Amniotic stem cell (primary cell): Measurements from ENCODE around the gene TULP3.

Experiments
- DNase-seq: peaks from one replicate; lab custom pipeline; 2025; lab: John Stamatoyannopoulos, UW

Gene TULP3

GRCh38 chr12:2877047-2877952 lies 13.4 kb upstream of the TULP3 start, which contains the start of the genes FOXM1 and RHNO1:
FOXM1 (minus strand) TSS chr12:2877174; CDS start chr12:2874478, 2,696 bp downstream.
RHNO1 (plus strand) TSS chr12:2877223; CDS start chr12:2885367, 8,144 bp downstream.
- DNase-seq: peak; percentile 67

DNA sequence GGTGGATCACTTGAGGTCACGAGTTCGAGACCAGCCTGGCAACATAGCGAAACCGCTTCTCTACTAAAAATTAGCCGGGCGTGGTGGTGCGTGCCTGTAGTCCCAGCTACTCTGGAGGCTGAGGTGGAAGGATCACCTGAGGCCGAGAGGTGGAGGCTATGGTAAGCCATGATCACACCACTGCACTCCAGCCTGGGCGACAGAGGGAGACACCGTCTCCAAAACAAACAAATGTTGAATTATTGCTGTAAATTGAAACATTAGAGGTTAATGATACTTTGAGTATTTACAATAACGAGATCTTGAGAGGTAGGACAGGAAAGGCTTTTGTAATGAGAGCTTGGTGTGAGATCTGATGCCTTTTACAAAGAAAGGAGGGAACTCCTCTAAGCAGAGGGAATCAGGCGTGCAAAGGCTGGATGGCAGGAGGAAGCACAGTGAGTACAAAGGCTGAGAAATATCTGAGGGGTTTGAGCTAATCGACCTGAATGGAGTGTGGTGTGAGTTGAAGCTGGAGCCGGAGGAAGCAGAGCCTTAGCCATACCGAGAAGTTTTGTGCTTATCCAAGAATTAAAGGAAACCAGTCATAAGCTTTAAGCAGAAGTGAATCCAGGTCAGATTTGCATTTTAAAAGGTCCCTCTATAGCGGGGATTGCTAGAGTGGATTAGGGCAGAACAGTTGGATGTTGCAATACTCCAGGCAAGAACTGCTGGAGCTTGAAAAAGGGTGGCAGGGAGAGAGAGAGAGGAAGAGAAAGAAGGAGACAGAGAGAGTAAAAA lies 12.5 kb upstream of the TULP3 start:
- no peak for DNase-seq

DNA sequence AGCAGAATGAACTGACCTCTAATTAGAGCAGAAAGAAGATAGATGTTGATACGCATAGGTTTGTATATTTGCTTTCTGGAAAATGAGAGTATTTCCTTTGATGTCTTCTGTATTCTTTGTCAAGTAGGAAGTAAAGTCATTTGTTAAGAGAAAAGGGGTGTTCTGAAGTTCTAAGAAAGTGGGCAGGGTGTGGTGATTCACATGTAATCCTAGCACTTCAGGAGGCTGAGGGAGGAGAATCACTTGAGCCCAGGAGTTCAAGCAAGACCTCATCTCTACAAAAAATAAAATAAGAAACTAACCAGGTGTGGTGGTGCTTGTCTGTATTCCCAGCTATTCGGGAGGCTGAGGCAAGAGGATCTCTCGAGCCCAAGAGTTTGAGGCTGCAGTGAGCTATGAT lies 10.8 kb upstream of the TULP3 start:
- DNase-seq: no peak

- no peak for DNase-seq
Measured at GRCh38 chr12:2884810-2885209, 5.9 kb upstream of the TULP3 start.

DNA sequence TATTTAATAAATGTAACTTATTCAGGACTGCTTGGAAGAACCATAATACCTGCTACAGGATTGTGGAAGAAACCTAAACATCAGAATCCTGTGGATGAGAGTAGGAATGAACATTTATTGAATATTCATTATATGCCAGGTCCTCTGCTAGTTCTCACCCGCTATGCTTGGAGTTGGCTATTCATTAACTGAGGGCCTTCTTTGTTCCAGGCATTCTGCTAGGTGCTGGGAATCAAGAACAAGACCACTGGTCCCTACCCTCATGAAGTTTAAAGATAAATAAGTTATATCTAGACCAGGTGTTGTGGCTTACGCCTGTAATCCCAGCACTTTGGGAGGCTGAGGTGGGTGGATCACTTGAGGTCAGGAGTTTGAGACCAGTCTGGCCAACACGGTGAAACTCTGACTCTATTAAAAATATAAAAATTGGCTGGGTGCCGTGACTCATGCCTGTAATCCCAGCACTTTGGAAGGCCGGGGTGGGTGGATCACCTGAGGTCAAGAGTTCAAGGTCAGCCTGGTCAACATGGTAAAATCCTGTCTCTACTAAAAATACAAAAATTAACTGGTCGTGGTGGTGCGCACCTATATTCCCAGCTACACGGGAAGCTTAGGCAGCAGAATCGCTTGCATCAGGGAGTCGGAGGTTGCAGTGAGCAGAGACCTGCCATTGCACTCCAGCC lies 3.8 kb upstream of the TULP3 start:
- no peak for DNase-seq

DNA sequence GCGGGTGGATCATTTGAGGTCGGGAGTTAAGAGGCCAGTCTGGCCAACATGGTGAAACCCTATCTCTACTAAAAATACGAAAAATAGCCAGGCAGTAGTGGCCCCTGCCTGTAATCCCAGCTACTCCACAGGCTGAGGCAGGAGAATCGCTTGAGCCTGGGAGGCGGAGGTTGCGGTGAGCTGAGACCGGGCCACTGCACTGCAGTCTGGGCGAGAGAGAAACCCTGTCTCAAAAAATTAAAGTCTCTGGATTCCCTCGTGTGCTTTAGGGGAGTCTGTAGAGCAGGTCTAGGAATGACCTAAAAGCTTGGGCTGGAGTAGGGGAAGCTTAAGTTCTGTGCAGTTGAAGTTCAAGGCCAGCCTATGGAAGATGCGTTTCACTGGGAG lies 697 bp upstream of the TULP3 start:
- no peak for DNase-seq

- DNase-seq: peak; percentile 46
Measured at GRCh38 chr12:2891240-2892053, 756 bp downstream of the TULP3 start.

- no peak for DNase-seq
Measured at GRCh38 chr12:2892246-2892645, 1.6 kb downstream of the TULP3 start.

DNA sequence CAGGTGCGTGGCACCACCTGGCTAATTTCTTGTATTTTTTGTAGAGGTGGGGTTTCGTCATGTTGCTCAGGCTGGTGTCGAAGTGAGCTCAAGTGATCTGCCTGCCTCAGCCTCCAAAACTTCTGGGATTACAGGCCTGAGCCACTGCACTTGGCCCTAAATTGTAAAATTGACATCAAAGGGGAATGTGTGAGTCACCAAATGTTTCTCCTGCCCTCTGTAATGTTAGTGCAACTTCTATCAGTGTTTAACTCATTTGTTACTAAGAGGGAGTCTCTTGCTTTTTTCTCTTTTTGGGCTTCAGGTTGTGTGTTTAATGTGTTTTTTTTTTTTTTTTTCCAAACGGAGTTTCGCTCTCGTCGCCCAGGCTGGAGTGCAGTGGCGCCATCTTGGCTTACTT lies 2.3 kb downstream of the TULP3 start:
- DNase-seq: peak; percentile 68

DNA sequence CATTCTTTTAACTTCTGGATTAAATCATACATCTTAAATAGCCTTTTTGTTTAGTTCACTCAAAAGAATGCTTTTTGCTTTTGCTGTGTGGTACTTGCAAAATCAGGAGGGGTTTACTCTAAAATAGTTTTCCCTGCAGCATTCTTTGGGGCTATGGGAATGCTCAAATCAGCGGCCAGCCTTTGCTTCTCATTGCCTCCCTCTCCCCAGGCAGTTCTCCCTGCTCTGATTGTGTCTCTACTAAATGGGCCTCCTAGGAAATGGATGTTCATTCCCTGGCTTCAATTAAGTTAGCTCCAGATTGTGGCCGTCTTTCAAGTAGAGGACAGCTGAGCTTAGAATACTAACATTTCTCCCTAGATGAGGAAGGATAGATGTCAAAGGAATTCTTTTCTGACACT lies 4.4 kb downstream of the TULP3 start:
- no peak for DNase-seq

DNA sequence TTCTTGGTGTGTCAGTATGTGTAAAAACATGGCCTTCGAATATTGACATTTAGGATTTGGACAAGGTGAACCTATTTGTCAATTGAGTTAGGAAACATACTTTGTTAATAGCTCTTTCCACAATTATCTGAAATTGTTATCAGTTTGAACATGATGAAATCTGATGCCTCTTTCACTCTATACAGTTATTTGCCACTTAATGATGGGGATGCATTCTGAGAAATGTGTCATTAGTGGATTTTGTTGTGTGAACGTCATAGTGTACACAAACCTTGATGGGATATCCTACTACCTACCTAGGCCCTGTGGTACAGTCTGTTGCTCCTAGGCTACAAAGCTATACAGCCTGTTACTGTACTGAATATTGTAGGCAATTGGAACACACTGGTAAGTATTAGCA lies 4.8 kb downstream of the TULP3 start:
- no peak for DNase-seq

DNA sequence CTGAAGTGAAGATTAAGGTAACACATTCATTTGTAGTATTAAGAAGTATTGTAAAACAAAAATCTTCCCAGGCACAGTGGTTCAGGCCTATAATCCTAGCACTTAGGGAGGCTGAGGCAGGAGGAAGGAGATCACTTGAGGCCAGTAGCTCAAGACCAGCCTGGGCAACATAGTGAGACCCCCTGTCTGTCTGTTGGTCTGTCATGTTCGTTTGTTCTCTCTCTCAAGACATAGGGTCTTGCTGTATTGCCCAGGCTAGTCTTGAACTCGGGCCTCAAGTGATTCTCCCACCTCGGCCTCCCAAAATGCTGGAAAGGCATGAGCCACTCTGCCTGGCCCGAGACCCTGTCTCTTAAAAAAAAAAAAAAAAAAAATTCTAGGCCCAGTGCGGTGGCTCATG lies 6.7 kb downstream of the TULP3 start:
- no peak for DNase-seq

GRCh38 chr12:2900642-2901041 lies 10.0 kb downstream of the TULP3 start:
- no peak for DNase-seq

DNA sequence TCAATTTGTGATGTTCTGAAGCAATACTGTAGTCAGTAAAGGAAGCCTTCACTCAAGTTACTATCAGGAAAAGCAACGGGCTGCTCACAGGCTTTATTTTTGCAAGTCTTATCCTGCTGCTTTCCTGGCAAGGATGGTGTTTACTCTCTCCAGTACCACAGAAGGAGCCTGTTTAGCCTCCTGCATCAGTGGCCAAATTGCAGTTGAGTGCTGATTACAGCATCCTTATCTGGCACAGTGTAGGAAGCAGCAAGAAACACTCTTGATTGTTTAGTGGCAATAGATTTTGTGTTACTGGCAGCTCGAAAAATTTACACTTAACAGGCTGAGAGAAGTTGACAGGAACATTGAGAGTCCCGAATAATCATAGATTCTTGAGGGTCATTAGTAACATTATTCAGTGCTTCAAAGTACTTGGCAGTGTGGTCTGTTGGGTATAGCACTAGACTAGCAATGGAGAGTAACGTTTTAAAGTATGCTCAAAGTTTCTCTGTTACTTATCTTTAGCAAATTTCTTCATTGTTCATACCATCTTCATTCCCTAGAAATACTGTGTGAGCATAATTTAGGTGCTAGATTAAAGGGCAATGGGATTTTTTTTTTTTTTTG lies 11.7 kb downstream of the TULP3 start:
- no peak for DNase-seq

DNA sequence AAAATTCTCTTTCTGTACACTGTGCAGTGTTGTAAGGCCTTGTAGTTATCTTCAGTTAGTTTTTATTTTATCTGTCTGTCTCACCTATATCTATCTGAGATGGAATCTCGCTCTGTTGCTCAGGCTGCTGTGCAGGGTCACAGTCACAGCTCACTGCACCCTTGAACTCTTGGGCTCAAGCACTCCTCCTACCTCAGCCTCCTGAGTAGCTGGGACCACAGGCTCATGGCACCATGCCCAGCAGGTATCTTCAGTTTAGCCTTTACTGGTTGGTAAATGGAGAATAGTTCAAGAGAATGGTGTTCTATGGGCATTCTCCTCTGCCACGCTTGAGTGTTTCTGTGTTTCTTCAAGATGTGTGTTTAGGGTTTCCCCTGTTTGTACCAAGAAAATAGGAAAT lies 13.6 kb downstream of the TULP3 start:
- DNase-seq: no peak

DNA sequence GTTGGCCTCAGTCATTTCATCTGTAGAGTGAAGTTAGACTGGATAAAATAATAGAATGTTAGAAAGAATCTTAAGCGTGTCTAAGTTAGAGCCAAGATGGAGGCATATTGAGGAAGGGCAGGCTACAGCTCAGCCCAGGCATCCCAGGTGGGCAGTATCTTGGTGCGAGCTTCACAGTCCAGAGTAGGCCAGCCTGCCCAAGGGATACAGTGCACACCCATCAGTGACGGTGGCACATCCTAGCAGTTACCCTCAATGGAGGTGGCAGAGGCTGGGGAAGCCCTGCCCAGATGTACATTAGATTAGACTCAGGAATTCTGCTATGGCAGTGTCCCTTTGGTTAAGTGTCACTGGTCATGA lies 21.5 kb downstream of the TULP3 start:
- no peak for DNase-seq

DNA sequence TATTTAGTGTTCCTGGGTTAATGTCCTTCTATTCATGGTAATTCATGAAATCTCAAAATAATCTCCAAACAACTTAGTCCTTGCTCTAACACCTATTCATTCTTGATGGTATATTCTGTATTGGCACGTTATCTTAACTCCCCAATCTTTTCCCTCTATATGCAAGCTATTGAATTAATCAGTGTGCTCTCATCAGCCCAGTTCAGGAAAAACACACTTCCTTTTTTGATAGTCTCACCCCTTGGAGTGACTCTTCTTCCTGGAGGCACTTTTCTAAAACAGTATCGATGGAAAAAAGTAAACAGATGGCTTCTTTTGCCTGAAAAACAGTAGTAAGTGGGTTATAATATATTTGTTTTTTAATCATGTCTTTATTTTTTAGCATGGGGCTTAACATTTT lies 28.6 kb downstream of the TULP3 start:
- DNase-seq: no peak

DNA sequence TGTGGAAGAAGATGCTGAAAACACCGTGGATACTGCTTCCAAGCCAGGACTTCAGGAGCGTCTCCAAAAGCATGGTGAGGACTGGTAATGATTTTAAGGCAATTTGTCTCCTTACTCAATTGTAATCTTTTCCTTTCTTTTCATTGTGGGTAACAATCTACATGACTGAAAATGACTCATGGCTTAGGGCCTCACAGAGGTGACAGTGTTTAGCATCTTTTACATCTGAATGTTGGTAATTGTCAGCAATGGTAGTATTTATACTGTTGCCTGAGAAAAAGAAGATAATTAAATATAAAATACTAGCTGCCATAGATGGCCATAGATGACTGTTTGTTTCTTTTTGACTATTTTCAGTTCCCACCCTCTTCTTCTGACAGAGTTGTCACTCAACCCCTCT lies 31.6 kb downstream of the TULP3 start:
- no peak for DNase-seq

DNA sequence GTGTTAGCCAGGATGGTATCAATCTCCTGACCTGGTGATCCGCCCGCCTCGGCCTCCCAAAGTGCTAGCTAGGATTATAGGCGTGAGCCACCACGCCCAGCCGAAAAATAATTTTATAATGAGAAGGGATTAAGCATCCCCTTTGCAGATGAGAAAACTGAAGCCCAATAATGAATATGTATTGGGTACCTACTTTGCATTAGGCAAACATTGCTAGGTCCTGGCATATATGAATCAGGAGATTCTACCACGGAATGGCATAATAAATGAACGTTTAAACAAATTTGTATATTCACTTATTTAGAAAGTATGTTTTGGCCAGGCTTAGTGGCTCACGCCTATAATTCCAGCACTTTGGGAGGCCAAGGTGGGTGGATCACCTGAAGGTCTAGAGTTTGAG lies 32.4 kb downstream of the TULP3 start:
- no peak for DNase-seq

- no peak for DNase-seq
Measured at GRCh38 chr12:2924019-2924418, 33.3 kb downstream of the TULP3 start.

DNA sequence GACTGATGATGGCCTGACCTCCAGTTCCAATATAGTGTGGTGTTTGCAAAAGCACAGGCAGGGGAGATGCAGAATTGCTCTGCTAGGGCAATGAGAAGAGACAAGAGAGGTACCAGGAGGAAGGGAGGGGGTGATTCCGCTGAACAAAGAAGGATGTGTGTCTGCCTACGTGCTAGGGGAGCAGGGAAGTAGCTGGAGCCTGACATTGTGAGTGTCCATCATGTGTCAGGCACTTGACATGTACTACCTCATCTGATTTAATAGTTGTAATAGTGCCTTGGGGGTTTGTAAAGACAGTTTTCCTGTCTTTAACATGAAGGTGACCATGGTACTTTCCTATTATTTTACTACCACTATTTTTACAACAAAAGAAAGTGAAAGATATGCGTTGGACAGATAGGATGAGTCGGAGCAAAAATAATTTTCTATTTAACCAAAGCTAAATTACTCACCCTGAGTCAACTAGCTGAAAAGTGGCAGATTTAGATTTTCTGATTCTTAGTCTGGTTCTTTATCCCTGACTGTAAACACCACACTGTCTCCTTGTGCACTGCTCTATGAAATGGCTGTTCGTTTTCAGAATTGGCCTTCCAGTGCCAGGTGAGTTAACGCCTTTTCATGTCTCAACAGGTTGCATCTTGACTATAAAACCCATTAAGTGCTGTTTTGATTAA lies 34.8 kb downstream of the TULP3 start:
- DNase-seq: no peak
